HG03460 (cell line): ENCODE measurements around the gene RASIP1.
"Not testable (repeated sequence)": the region's sequence is repeated elsewhere in the genome, so short reads cannot be mapped to it uniquely, and the experiment has no call there.

ENCODE experiments used
- ATAC-seq: cut with Tn5 transposase; IDR thresholded peaks from one replicate; pipeline ENCODE4 v1.9.1; 2021; ENCODE audit not compliant: unreplicated experiment

Gene RASIP1

GRCh38 chr19:48735031-48735615, 5.3 kb downstream of the RASIP1 start:
- ATAC-seq = no peak

- no peak for ATAC-seq
Measured at GRCh38 chr19:48734625-48735024, 5.8 kb downstream of the RASIP1 start.

- no peak for ATAC-seq
Measured at GRCh38 chr19:48731452-48731851, 9.0 kb downstream of the RASIP1 start.

- ATAC-seq = no peak
Measured at GRCh38 chr19:48728911-48729664, 11.3 kb downstream of the RASIP1 start.

DNA sequence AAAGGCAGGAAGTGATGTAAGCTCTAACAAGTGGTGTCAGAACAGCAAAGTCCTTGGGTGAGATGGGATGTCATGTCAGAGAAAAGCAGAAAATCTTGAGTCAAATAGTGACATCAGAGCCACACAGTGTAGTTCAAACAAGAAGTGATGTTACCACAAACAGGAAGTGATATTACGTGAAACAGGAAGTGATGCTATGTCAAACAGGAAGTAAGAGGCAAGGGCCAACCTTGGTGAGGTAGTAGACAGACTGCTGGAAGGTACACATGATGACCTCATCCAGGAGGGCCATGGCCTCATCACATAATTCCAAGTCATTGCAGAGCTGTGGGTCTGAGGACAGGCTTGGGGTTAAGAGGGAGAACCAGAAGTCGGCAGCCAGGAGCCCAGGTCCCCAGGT, 13.9 kb downstream of the RASIP1 start:
- no peak for ATAC-seq

DNA sequence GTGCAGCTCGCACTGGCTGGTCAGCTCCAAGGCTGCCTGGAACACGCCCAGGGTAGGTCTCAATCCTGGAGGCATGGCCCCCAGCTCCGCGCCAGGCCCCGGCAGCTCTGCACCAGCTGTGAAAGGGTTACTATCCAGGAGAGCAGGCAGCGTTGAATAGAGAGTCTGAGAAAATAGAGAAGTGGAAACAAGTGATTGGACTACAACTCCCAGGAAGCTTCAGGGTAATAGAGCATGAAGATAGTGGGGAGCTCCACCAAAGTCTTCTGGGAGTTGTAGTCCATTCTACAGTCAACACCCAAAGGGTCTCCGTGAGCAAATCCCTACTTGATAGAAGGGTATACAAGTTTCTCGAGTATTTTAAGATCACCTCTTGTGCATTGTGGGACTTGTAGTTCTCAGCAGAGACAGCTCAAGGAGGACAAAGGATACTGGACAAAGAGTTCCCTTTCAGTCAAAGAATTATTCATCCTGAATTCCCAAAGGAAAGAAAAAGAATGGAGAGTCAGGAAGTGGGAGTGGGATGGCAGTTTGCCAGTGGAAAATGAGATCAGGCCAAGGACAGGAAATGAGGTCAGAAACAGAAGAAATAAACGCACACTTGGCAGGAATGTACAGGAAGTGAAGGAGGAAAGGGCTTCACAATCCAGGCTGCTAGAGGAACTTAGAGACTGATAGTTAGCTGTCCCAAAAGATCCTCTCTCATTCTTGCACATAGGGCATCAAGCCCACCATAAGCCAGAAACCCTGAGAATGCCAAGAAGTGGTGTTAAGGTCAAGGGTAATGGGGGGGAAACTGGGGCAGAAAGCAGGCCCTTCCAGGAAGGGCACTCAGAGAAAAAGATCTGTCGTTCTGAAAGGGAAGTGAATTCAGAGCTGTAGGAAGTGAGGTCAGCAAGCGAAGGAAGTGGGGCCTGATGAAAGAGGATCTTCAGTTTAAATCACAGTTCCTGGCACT, 15.3 kb downstream of the RASIP1 start:
- ATAC-seq = no peak

- no peak for ATAC-seq
Measured at GRCh38 chr19:48722196-48722708, 18.2 kb downstream of the RASIP1 start.

- ATAC-seq = peak; percentile 77
Measured at GRCh38 chr19:48720613-48721296, 19.7 kb downstream of the RASIP1 start.

DNA sequence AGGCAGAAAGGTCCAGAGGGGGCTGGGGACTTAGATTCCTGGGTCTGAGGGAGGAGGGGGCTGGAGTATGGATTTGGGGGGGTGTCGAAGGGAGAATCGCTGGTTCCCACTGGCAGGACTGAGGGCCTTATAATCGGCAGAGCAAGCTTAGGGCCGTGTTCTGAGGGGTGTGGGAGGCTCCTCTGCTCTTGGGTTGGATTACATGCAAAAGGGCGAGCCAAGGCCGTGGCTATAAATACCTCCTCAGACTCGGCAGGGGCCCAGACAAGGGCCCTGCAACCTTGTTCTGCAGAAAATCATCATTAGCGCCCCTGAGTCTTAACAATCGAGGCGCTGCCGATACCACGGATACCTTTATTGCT, 20.2 kb downstream of the RASIP1 start:
- peak; percentile 4 for ATAC-seq

GRCh38 chr19:48719263-48720171, 20.9 kb downstream of the RASIP1 start, which contains the start of gene MAMSTR:
Gene MAMSTR, minus strand, starts transcription at chr19:48719725. Its CDS starts 694 bp downstream, at chr19:48719031.
- no peak for ATAC-seq

- ATAC-seq = no peak
Measured at GRCh38 chr19:48718711-48719231, 21.6 kb downstream of the RASIP1 start.

DNA sequence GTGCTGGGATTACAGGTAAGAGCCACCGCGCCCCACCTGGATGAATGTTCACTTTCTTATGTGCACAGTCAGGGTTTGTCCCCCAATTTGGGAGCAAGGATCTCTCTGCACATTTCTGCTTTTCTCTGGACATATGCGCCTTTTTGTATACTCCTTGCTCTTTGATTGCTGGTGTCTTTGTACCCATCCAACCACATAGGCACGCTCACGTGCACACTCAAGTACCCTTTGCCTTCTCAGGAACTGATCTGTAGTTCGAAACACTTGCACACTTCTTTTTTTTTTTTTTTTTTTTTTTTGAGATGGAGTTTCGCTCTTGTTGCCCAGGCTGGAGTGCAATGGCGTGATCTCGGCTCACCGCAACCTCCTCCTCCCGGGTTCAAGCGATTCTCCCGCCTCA, 22.3 kb downstream of the RASIP1 start:
- ATAC-seq = not testable (repeated sequence)

GRCh38 chr19:48716562-48717291, 23.7 kb downstream of the RASIP1 start:
- no peak for ATAC-seq

DNA sequence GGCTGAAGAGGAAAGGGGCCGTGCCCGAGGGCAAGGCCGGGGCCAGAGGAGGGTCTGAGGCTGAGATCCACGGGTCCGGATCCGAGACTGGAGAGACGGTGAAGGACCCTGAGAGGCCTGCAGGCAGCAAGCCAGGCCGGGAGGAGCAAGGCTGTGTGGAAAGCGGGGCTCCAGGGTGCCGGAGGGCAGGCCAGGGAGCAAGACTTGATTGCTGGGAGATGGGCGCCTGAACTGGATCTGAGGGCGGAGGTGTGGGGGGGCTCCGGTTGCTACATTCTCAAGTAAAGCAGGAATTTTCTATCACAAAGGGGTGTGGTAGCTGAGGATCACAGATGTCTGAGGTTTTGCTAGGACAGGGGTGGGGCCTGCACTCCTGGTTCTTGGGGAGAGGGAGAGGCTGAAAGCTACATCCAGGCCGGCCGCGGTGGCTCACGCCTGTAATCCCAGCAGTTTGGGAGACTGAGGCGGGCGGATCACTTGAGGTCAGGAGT, 24.7 kb downstream of the RASIP1 start:
- ATAC-seq = no peak

GRCh38 chr19:48714759-48715675, 25.4 kb downstream of the RASIP1 start:
- no peak for ATAC-seq

DNA sequence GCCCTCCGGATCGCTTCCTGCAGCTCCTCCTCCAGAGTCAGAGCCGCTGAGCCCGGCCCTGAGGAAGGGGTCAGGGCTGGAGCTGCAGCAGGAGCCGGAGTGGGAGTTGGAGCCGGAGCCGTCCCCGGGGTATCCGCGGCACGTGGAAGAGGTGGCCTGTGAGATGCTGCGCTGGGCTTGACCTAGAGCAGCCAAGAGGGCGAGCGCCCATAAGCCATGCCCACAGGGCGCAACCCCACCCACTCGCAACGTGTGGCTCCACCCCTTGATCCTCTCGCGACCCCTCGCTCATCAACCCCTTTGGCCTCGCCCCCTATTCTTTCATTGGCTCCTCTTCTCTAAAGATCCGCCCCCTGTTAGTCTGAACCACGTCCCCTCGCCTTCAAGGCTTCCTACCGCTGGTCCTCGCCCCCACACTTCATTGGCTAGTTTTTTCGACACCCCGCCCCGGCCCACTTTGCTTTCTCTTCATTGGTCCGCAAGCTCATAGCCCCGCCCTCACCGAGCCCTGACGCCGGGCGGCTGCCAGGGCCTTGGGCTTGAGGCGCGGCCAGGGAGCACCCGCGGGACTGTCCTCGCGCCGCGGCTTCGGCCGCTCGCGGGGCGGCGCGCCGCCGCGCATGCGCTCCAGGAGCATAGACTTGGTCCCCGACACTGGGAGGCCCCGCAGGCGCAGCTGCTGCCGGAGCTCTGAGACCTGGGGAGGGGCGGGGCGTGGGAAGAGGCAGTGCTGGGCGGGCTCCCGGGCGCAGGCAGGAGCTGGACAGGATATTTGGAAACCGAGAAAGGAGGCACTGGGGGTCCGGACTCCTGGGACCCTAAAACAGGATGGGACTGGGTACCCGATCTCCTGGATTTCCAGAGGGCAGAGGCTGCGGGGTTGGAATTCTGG, 26.3 kb downstream of the RASIP1 start:
- peak; percentile 86 for ATAC-seq
